ENCODE measurements around the gene GATAD2B.
"Not testable (repeated sequence)": the region's sequence is repeated elsewhere in the genome, so short reads cannot be mapped to it uniquely, and the experiment has no call there.

Gene GATAD2B

DNA sequence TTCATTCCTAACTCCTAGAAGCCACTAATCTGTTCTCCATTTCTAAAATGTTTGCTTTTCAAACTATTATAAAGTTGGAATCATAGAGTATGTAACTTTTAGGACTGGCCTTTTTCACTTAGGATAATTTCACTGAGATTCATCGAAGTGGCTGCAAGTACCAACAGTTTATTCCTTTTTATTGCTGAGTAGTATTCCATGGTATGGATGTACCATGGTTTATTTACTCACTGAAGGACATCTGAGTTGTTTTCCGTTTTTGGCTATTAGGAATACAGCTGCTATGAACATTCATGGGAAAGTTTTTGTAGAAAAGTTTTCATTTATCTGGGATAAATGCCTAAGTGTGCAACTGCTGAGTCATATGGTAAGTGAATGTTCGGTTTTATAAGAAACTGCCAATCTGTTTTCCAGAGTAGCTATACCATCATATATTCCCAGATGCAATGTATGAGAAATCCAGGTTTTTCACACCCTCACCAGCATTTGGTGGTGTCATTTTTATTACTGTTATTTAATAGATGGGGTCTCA is 81.2 kb downstream of the GATAD2B start:
- peaks cover 53% of the 10 kb centered on the region; the same call in 1 of the 2 replicates for H3K79me2 ChIP-seq (ENCODE audit: insufficient read depth, low read depth)
- H3K4me3 ChIP-seq (IDR thresholded peaks at IDR 0.05; ENCODE audit: insufficient read depth, low read depth, low read length), result no peak overlapping the region
- peak overlapping the region; percentile 9; the same call in 1 of the 2 replicates for H3K27ac ChIP-seq
- H2AFZ ChIP-seq (ENCODE audit: low read depth), result no peak overlapping the region
- peaks cover 45% of the 10 kb centered on the region for H3K4me1 ChIP-seq (ENCODE audit: low read depth, poor library complexity, severe bottlenecking)
- no peaks in the 10 kb centered on the region for H3K36me3 ChIP-seq (ENCODE audit: insufficient read depth)
- no peak overlapping the region for H3K9ac ChIP-seq
- TF ChIP-seq, protein P1, sequence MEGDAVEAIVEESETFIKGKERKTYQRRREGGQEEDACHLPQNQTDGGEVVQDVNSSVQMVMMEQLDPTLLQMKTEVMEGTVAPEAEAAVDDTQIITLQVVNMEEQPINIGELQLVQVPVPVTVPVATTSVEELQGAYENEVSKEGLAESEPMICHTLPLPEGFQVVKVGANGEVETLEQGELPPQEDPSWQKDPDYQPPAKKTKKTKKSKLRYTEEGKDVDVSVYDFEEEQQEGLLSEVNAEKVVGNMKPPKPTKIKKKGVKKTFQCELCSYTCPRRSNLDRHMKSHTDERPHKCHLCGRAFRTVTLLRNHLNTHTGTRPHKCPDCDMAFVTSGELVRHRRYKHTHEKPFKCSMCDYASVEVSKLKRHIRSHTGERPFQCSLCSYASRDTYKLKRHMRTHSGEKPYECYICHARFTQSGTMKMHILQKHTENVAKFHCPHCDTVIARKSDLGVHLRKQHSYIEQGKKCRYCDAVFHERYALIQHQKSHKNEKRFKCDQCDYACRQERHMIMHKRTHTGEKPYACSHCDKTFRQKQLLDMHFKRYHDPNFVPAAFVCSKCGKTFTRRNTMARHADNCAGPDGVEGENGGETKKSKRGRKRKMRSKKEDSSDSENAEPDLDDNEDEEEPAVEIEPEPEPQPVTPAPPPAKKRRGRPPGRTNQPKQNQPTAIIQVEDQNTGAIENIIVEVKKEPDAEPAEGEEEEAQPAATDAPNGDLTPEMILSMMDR (conservative IDR thresholded peaks at IDR 0.05; ENCODE audit: low read depth, low read length), result no peak
- peaks cover 19% of the 10 kb centered on the region for H4K20me1 ChIP-seq (ENCODE audit: insufficient read depth)
- H3K27me3 ChIP-seq (ENCODE audit: insufficient read depth, low read depth), result no peaks in the 10 kb centered on the region
- peak overlapping the region; percentile 16 for H3K4me2 ChIP-seq

DNA sequence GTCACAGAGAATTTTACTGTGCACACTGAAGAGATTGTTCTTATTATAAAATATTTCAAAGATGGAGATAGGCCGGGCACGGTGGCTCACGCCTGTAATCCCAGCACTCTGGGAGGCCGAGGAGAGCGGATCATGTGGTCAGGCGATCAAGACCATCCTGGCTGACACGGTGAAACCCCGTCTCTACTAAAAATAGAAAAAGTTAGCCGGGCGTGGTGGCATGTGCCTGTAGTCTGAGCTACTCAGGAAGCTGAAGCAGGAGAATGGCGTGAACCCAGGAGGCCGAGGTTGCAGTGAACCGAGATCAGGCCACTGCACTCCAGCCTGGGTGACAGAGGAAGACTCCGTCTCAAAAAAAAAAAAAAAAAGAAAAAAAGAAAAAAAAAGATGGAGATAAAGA is 82.0 kb downstream of the GATAD2B start:
- not testable (repeated sequence) for H3K27me3 ChIP-seq (ENCODE audit: insufficient read depth, low read depth); H3K27ac ChIP-seq; H3K36me3 ChIP-seq (ENCODE audit: insufficient read depth); H3K4me3 ChIP-seq (IDR thresholded peaks at IDR 0.05; ENCODE audit: insufficient read depth, low read depth, low read length); H3K4me2 ChIP-seq; H2AFZ ChIP-seq (ENCODE audit: low read depth); H3K9ac ChIP-seq
- Histone ChIP-seq H3K79me2 (ENCODE audit: insufficient read depth, low read depth) (peaks cover 55% of the 10 kb centered on the region; the same call in 1 of the 2 replicates), H4K20me1 (ENCODE audit: insufficient read depth) (peaks cover 21% of the 10 kb centered on the region), H3K4me1 (ENCODE audit: low read depth, poor library complexity, severe bottlenecking) (peaks cover 45% of the 10 kb centered on the region)

DNA sequence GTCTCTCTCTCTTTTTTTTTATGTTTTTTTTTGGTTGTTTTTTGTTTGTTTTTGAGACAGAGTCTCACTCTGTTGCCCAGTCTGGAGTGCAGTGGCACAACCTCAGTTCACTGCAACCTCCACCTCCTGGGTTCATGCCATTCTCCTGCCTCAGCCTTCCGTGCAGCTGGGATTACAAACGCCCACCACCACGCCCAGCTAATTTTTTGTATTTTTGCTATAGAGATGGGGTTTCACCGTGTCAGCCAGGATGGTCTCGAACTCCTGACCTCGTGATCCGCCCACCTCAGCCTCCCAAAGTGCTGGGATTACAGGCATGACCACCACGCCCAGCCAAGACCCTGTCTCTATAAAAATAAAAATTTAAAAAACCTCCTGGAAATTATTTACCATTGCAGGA is 88.8 kb downstream of the GATAD2B start:
- not testable (repeated sequence) for H4K20me1 ChIP-seq (ENCODE audit: insufficient read depth); H3K4me1 ChIP-seq (ENCODE audit: low read depth, poor library complexity, severe bottlenecking); H3K9ac ChIP-seq; H3K4me2 ChIP-seq; H3K36me3 ChIP-seq (ENCODE audit: insufficient read depth); H3K27ac ChIP-seq; H3K27me3 ChIP-seq (ENCODE audit: insufficient read depth, low read depth); H2AFZ ChIP-seq (ENCODE audit: low read depth); H3K4me3 ChIP-seq (IDR thresholded peaks at IDR 0.05; ENCODE audit: insufficient read depth, low read depth, low read length)
- peaks cover 67% of the 10 kb centered on the region; the same call in 1 of the 2 replicates for H3K79me2 ChIP-seq (ENCODE audit: insufficient read depth, low read depth)

- no peak overlapping the region for H3K4me2 ChIP-seq
- no peak overlapping the region for H2AFZ ChIP-seq (ENCODE audit: low read depth)
- H4K20me1 ChIP-seq (ENCODE audit: insufficient read depth), result peaks cover 10% of the 10 kb centered on the region; the same call in 1 of the 2 replicates
- H3K36me3 ChIP-seq (ENCODE audit: insufficient read depth), result no peaks in the 10 kb centered on the region; the same call in 1 of the 2 replicates
- H3K79me2 ChIP-seq (ENCODE audit: insufficient read depth, low read depth), result peaks cover 64% of the 10 kb centered on the region; the same call in 1 of the 2 replicates
- no peak overlapping the region for H3K27ac ChIP-seq
- no peaks in the 10 kb centered on the region for H3K4me1 ChIP-seq (ENCODE audit: low read depth, poor library complexity, severe bottlenecking)
- H3K27me3 ChIP-seq (ENCODE audit: insufficient read depth, low read depth), result no peaks in the 10 kb centered on the region
- H3K9ac ChIP-seq, result no peak overlapping the region
- TF ChIP-seq, protein P1 (conservative IDR thresholded peaks at IDR 0.05; ENCODE audit: low read depth, low read length), result no peak
- H3K4me3 ChIP-seq (IDR thresholded peaks at IDR 0.05; ENCODE audit: insufficient read depth, low read depth, low read length), result no peak overlapping the region
Observed at GRCh38 chr1:153833171-153833570, 89.6 kb downstream of the GATAD2B start.

- Histone ChIP-seq H3K36me3 (ENCODE audit: insufficient read depth) (no peaks in the 10 kb centered on the region; the same call in 1 of the 2 replicates), H3K4me1 (ENCODE audit: low read depth, poor library complexity, severe bottlenecking) (no peaks in the 10 kb centered on the region), H3K4me3 (IDR thresholded peaks at IDR 0.05; ENCODE audit: insufficient read depth, low read depth, low read length) (no peak overlapping the region), H3K27ac (no peak overlapping the region), H3K79me2 (ENCODE audit: insufficient read depth, low read depth) (peaks cover 59% of the 10 kb centered on the region; the same call in 1 of the 2 replicates), H2AFZ (ENCODE audit: low read depth) (no peak overlapping the region), H3K9ac (no peak overlapping the region), H3K4me2 (no peak overlapping the region), H4K20me1 (ENCODE audit: insufficient read depth) (peaks cover 10% of the 10 kb centered on the region; the same call in 1 of the 2 replicates), H3K27me3 (ENCODE audit: insufficient read depth, low read depth) (no peaks in the 10 kb centered on the region)
- TF ChIP-seq, protein P1 (conservative IDR thresholded peaks at IDR 0.05; ENCODE audit: low read depth, low read length), result no peak
Observed at GRCh38 chr1:153832293-153832692, 90.5 kb downstream of the GATAD2B start.
